Measurements from ENCODE around the gene PRG2. TPM values are rescaled to one million over a fixed set of nuclear protein-coding genes. Genes with fewer than 3 reads are reported as not detected.

Gene PRG2
- total and polyA plus RNA-seq, 2 of the 13 experiments (the other 11 are each of a cell fraction or from before 2014, with no cell fraction given) = not detected

DNA sequence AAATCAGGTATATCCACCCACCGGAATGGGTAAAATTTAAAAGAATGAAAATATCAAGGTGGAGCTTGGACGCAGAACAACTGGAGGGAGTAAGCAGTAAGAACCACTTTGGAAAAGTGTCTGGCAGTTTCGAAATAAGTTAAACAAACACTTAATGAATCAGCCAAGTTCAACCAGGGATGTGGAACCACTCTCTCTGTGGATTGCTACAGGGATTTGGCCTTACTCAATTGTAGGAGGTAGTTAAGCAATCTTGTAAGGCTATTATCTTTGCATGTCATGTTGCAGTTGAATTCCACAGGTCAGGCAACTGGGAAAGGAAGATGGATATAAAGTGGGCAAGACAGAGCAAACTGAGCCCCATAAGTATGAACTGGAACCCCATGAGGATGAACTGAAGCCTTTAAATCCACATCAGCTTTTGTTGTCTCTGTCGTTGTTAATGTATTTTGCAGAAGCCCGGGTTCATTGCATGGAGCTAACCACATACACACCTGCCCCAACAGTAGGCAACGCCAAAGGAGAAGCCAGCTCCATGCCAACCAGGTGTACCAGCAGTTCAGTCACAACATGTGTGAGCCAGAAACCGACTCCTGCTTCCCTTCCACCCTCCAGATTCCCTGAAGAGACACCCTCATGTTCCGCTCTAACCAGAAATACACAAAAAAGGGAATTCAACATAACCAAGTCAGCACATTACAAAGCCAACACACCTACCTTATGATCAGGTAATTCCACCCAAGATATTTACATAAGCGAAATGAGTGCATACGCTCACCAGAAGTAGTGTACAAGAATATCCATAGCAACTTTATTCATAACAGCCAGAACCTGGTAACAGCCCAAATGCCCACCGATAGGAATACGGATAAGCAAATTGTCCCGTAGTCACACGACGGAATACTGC, 44.4 kb upstream of the PRG2 start (continued):
- TF ChIP-seq, protein P1, sequence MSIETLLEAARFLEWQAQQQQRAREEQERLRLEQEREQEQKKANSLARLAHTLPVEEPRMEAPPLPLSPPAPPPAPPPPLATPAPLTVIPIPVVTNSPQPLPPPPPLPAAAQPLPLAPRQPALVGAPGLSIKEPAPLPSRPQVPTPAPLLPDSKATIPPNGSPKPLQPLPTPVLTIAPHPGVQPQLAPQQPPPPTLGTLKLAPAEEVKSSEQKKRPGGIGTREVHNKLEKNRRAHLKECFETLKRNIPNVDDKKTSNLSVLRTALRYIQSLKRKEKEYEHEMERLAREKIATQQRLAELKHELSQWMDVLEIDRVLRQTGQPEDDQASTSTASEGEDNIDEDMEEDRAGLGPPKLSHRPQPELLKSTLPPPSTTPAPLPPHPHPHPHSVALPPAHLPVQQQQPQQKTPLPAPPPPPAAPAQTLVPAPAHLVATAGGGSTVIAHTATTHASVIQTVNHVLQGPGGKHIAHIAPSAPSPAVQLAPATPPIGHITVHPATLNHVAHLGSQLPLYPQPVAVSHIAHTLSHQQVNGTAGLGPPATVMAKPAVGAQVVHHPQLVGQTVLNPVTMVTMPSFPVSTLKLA (IDR thresholded peaks at IDR 0.05) = no peak
- TF ChIP-seq ZMYM4 (CRISPR knock-in tag; IDR thresholded peaks at IDR 0.05) (peak; percentile 63; the same call in 1 of the 2 replicates), SMAD1 (CRISPR knock-in tag; IDR thresholded peaks at IDR 0.05; ENCODE audit: borderline replicate concordance, low read depth) (no peak), AGO1 (IDR thresholded peaks at IDR 0.05; ENCODE audit: low read depth, low read length, poor library complexity, severe bottlenecking) (no peak), NFKB2 (CRISPR knock-in tag; IDR thresholded peaks at IDR 0.05; ENCODE audit: borderline replicate concordance) (no peak), RELA (CRISPR knock-in tag; IDR thresholded peaks at IDR 0.05) (no peak), NCOA5 (CRISPR knock-in tag; IDR thresholded peaks at IDR 0.05) (no peak), ZNF496 (CRISPR knock-in tag; IDR thresholded peaks at IDR 0.05; ENCODE audit: insufficient replicate concordance) (no peak), ZKSCAN1 (IDR thresholded peaks at IDR 0.05; ENCODE audit: low read length) (no peak), NFYB (CRISPR knock-in tag; IDR thresholded peaks at IDR 0.05) (no peak), HNRNPUL1 (IDR thresholded peaks at IDR 0.05; ENCODE audit: low read depth, low read length) (no peak), KLF6 (CRISPR knock-in tag; IDR thresholded peaks at IDR 0.05) (peak; percentile 56; the same call in 1 of the 2 replicates), SAFB2 (CRISPR knock-in tag; IDR thresholded peaks at IDR 0.05; ENCODE audit: borderline replicate concordance, low read depth) (no peak), SSRP1 (CRISPR knock-in tag; IDR thresholded peaks at IDR 0.05) (0 out of 2 replicates have a peak, but pooled peaks have one; percentile 56), NFIC (IDR thresholded peaks at IDR 0.05; ENCODE audit: low read length) (0 out of 2 replicates have a peak, but pooled peaks have one; percentile 62), GTF2F1 (IDR thresholded peaks at IDR 0.05; ENCODE audit: low read length) (no peak), BHLHE40 (IDR thresholded peaks at IDR 0.05; ENCODE audit: low read length) (peak; percentile 53; the same call in 1 of the 2 replicates), RBM22 (optimal IDR thresholded peaks at IDR 0.05; ENCODE audit: low read length) (no peak), ZNF780A (CRISPR knock-in tag; IDR thresholded peaks at IDR 0.05) (no peak), ATRX (CRISPR knock-in tag; IDR thresholded peaks at IDR 0.05; ENCODE audit: borderline replicate concordance) (no peak), SP2 (CRISPR knock-in tag; IDR thresholded peaks at IDR 0.05) (no peak), ZNF331 (CRISPR knock-in tag; IDR thresholded peaks at IDR 0.05) (peak; percentile 93), RAD21 (CRISPR knock-in tag; IDR thresholded peaks at IDR 0.05) (no peak), ZNF232 (CRISPR knock-in tag; IDR thresholded peaks at IDR 0.05; ENCODE audit: borderline replicate concordance) (no peak), ZSCAN22 (CRISPR knock-in tag; IDR thresholded peaks at IDR 0.05) (no peak), ZNF574 (CRISPR knock-in tag; IDR thresholded peaks at IDR 0.05) (peak; percentile 45; the same call in 1 of the 2 replicates), ZKSCAN5 (CRISPR knock-in tag; IDR thresholded peaks at IDR 0.05) (no peak), SOX13 (IDR thresholded peaks at IDR 0.05) (peak; percentile 62; the same call in 1 of the 2 replicates), SOX13 (CRISPR knock-in tag; conservative IDR thresholded peaks at IDR 0.05 in 1 of 2, IDR thresholded peaks at IDR 0.05 in 1 of 2) (peak in 1 of 2 experiments; percentile 90; a peak in 2 of 4 replicates)
